ENCODE results near the gene AMBP.

The AMBP gene

DNA sequence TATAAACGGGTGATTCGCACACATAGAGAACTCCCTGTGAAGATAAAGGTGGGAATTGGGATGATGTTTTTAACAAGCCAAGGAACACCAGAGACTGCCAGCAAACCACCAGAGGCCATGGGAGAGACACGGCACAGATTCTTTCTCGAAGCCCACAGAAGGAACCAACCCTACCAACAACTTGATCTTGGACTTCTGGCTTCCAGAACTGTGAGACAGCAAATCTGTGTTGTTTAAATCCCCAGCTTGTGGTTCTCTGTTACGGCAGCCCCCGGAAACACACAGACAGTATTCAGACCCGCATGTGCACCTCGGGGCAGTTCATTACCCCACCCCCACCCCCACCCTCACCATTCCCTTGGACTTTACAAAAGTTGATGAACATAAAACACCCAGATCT, 12.8 kb downstream of the AMBP start:
- H3K4me3 ChIP-seq (ENCODE audit: low read depth, low read length): no peak overlapping the region
- TF ChIP-seq, protein P1, sequence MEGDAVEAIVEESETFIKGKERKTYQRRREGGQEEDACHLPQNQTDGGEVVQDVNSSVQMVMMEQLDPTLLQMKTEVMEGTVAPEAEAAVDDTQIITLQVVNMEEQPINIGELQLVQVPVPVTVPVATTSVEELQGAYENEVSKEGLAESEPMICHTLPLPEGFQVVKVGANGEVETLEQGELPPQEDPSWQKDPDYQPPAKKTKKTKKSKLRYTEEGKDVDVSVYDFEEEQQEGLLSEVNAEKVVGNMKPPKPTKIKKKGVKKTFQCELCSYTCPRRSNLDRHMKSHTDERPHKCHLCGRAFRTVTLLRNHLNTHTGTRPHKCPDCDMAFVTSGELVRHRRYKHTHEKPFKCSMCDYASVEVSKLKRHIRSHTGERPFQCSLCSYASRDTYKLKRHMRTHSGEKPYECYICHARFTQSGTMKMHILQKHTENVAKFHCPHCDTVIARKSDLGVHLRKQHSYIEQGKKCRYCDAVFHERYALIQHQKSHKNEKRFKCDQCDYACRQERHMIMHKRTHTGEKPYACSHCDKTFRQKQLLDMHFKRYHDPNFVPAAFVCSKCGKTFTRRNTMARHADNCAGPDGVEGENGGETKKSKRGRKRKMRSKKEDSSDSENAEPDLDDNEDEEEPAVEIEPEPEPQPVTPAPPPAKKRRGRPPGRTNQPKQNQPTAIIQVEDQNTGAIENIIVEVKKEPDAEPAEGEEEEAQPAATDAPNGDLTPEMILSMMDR (IDR thresholded peaks at IDR 0.05; ENCODE audit: low read depth, low read length): no peak

DNA sequence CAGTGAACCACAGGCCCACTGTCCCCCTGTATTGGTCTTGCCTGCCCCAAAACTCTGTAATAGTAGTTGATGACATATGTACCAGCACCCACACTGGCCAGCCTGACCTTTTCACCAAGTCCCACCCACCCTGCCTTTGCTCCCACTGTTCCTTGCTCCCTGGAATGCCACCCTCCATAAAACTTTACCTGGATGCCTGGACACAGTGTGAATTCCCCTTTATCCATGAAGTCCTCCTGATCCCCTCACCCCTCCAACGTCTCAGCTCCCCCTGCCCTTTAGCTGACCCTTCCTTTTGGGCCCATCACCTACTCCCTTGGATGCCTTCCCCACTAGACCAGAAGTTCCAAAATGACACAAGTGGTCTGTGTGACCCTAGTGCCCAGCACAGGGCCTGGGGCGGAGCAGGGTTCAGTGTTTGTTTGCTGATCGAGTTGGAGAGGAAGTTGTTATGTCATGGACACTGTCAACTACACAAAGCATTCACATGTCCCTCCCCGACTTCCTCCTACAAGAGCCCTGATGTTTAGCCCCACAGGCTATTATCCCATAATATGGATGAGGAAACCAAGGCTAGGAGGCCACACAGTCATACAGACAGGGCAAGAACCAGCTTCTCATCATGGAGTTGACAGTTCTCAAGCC, 16.1 kb downstream of the AMBP start:
- H3K4me3 ChIP-seq (ENCODE audit: low read depth, low read length): no peak overlapping the region
- TF ChIP-seq, protein P1 (IDR thresholded peaks at IDR 0.05; ENCODE audit: low read depth, low read length): no peak

DNA sequence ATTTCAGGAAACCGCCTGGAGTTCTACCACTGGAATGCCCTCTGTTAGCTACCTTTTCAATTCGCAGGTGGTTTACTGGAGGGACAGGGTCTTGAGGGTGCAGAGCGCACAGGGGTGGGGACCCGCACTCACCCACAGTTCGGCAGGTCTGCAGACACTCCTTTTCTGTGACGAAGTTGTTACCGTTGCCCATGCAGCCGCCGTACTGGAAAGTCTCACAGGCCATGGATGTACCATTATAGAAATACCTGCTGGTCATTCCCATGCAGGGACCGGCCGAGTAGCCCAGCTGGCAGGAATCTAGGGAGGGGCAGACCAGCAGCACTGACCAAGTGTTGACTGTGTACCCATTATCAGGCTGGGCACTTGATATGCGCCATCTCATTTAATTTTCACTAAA, 16.8 kb downstream of the AMBP start:
- no peak overlapping the region for H3K4me3 ChIP-seq (ENCODE audit: low read depth, low read length)
- TF ChIP-seq, protein P1 (IDR thresholded peaks at IDR 0.05; ENCODE audit: low read depth, low read length): no peak

GRCh38 chr9:114060711-114061110, 17.4 kb downstream of the AMBP start:
- no peak overlapping the region for H3K4me3 ChIP-seq (ENCODE audit: low read depth, low read length)
- TF ChIP-seq, protein P1 (IDR thresholded peaks at IDR 0.05; ENCODE audit: low read depth, low read length): no peak

DNA sequence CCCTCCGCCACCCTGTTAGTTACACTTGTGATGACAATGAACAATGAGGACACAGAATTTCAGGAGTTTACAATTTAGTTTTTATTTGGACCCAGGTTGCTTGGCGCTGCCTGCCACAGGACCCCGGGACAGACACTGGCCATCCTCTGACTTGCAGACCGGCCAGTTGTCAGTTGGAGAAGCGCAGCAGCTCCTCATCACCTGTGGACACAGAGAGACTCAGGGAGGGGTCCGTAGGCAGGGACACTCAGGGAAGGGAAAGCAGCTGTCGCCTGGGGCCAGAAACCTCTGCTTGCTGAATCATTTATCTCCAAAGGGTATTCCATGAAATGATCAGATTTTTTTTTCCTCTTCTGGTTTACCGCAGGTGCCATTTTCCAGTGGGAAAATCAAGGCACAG, 18.0 kb downstream of the AMBP start:
- H3K4me3 ChIP-seq (ENCODE audit: low read depth, low read length): no peak overlapping the region

GRCh38 chr9:114059047-114059803, 18.9 kb downstream of the AMBP start:
- TF ChIP-seq, protein P1 (IDR thresholded peaks at IDR 0.05; ENCODE audit: low read depth, low read length): no peak
- no peak overlapping the region for H3K4me3 ChIP-seq (ENCODE audit: low read depth, low read length)

More for the DNA sequence above, 18.0 kb downstream of the AMBP start:
- TF ChIP-seq, protein P1 (IDR thresholded peaks at IDR 0.05; ENCODE audit: low read depth, low read length): no peak

DNA sequence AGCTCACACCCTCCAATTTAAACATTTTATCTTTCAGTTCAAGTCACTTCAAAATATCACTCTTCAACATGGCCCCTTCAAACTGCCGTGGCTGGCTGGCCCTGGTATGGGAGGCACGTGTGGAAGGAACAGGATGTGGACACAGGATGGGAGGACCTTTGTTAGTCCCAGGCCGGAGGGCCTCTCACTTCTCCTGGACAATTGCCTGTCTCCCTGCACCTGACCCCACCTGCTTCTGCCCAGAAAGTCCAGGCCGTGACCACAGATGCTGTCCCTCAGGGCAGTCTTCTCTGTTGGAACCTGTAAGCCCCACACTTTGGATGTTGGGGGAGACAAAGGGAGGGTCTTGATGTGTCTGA, 19.4 kb downstream of the AMBP start:
- TF ChIP-seq, protein P1 (IDR thresholded peaks at IDR 0.05; ENCODE audit: low read depth, low read length): no peak
- no peak overlapping the region for H3K4me3 ChIP-seq (ENCODE audit: low read depth, low read length)
